GM12891 (cell line): ENCODE measurements around the gene CCDC170.

Experiments used
- PAX5 ChIP-seq: IDR thresholded peaks from 2 replicates; pipeline ENCODE4 v1.6.1; 2011; ENCODE audit warnings: low read length, moderate library complexity, mild to moderate bottlenecking; ENCODE audit not compliant: insufficient read depth, severe bottlenecking
- POLR2A ChIP-seq: IDR thresholded peaks from 2 replicates; pipeline ENCODE4 v1.6.1; 2011; ENCODE audit warnings: low read depth, low read length, control low read depth
- POLR2AphosphoS5 ChIP-seq: IDR thresholded peaks from 2 replicates; pipeline ENCODE4 v1.6.1; 2011; ENCODE audit warnings: low read depth, low read length, control low read depth
- SPI1 ChIP-seq: IDR thresholded peaks from 2 replicates; pipeline ENCODE4 v1.6.1; 2011; ENCODE audit warnings: low read depth, low read length, control low read depth
- TAF1 ChIP-seq: IDR thresholded peaks from 2 replicates; pipeline ENCODE4 v1.6.1; 2011; ENCODE audit warnings: low read depth, low read length, control low read depth

DNA sequence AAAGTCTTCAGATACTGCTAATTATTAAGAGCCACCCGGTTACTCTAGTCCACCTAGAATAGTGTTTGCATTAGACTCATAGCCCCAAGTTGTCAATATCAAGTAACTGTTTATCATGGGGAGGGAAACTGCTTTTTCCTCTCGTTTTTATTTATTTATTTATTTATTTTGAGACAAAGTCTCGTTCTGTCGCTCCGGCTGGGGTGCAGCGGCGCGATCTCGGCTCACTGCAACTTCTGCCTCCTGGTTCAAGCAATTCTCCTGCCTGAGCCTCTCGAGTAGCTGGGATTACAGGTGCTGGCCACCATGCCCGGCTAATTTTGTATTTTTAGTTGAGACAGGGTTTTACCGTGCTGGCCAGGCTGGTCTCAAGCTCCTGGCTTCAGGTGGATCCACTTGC lies 16.1 kb upstream of the CCDC170 start:
- no peak for TF ChIP-seq SPI1
- TF ChIP-seq POLR2A, result no peak
- TF ChIP-seq TAF1, result no peak
- TF ChIP-seq POLR2AphosphoS5, result no peak
- no peak for TF ChIP-seq PAX5
